Keratinocyte (primary cell): ENCODE data around the gene TET1. TPM values are rescaled to one million over a fixed set of nuclear protein-coding genes. Genes with fewer than 3 reads are reported as not detected.
"Not testable (repeated sequence)": the region's sequence is repeated elsewhere in the genome, so short reads cannot be mapped to it uniquely, and the experiment has no call there.

ENCODE experiments used
- DNase-seq: peaks from one replicate; pipeline ENCODE4 v3.0.0-alpha.2; 2011; ENCODE audit warnings: low read depth, missing footprints, low spot score
- FAIRE-seq: peaks from 2 replicates; lab custom pipeline; 2011; peaks lifted over from hg19 to GRCh38; lab: Jason Lieb, UNC
- H2AFZ ChIP-seq: 2 replicates; pipeline ENCODE4 v1.6.0; 2012; ENCODE audit warnings: low read length, control low read depth, inconsistent platforms; ENCODE audit not compliant: control insufficient read depth
- H3K27ac ChIP-seq: 2 replicates; pipeline ENCODE4 v1.5.1; 2011; ENCODE audit warnings: low read length; ENCODE audit not compliant: control insufficient read depth, insufficient read depth
- H3K27me3 ChIP-seq: 3 replicates; pipeline ENCODE4 v1.6.0; 2011; ENCODE audit warnings: low read length; ENCODE audit not compliant: control insufficient read depth, insufficient read depth; ENCODE audit errors: extremely low read depth
- H3K36me3 ChIP-seq, 2 experiments: 2 replicates in 1 of 2; 3 replicates in 1 of 2; pipeline ENCODE4 v1.5.1; 2011; ENCODE audit warnings: low read length in 2 of 2, mild to moderate bottlenecking in 1 of 2; ENCODE audit not compliant: control insufficient read depth in 2 of 2, insufficient read depth in 2 of 2; ENCODE audit errors: extremely low read depth in 1 of 2
- H3K4me1 ChIP-seq: 3 replicates; pipeline ENCODE4 v1.5.1; 2011; ENCODE audit warnings: low read length; ENCODE audit not compliant: control insufficient read depth, insufficient read depth; ENCODE audit errors: extremely low read depth
- H3K4me2 ChIP-seq: 3 replicates; pipeline ENCODE4 v1.6.0; 2011; ENCODE audit warnings: low read depth, low read length; ENCODE audit not compliant: control insufficient read depth, insufficient read depth; ENCODE audit errors: extremely low read depth
- H3K4me3 ChIP-seq, 3 experiments: fragments of 200-600 bp in 1 of 3; sonication (generic) in 1 of 3; 2 replicates in 2 of 3; 3 replicates in 1 of 3; pipeline ENCODE4 v1.5.1; 2011 to 2016; ENCODE audit warnings: low read length in 3 of 3, mild to moderate bottlenecking in 3 of 3, control low read depth in 2 of 3, inconsistent platforms in 1 of 3, low read depth in 1 of 3, mixed read lengths in 1 of 3, mixed run types in 1 of 3, moderate library complexity in 1 of 3; ENCODE audit not compliant: control insufficient read depth in 2 of 3, insufficient read depth in 2 of 3; ENCODE audit errors: extremely low read depth in 1 of 3
- H3K79me2 ChIP-seq: 2 replicates; pipeline ENCODE4 v1.6.0; 2012; ENCODE audit warnings: low read length; ENCODE audit not compliant: control insufficient read depth, insufficient read depth
- H3K9ac ChIP-seq: 3 replicates; pipeline ENCODE4 v1.6.0; 2011; ENCODE audit warnings: low read length; ENCODE audit not compliant: control insufficient read depth, insufficient read depth; ENCODE audit errors: extremely low read depth
- H3K9me1 ChIP-seq: 3 replicates; pipeline ENCODE4 v1.6.0; 2011; ENCODE audit warnings: low read length; ENCODE audit not compliant: control insufficient read depth, insufficient read depth; ENCODE audit errors: extremely low read depth
- H3K9me3 ChIP-seq: 2 replicates; pipeline ENCODE4 v1.5.1; 2012; ENCODE audit warnings: low read depth, low read length; ENCODE audit not compliant: control insufficient read depth
- H4K20me1 ChIP-seq: 3 replicates; pipeline ENCODE4 v1.6.0; 2011; ENCODE audit warnings: low read length; ENCODE audit not compliant: control insufficient read depth, insufficient read depth; ENCODE audit errors: extremely low read depth
- CTCF ChIP-seq, 3 experiments: IDR thresholded peaks in 1 of 3; conservative IDR thresholded peaks in 1 of 3; optimal IDR thresholded peaks in 1 of 3; 2 replicates in 2 of 3; 3 replicates in 1 of 3; pipeline versions ENCODE3 to v1.5.1; 2011; ENCODE audit warnings: low read length in 3 of 3, mild to moderate bottlenecking in 3 of 3, moderate library complexity in 2 of 3, control low read depth in 1 of 3, inconsistent platforms in 1 of 3; ENCODE audit not compliant: insufficient read depth in 2 of 3; ENCODE audit errors: extremely low read depth in 1 of 3
- EZH2 ChIP-seq: IDR thresholded peaks from one replicate; pipeline ENCODE4 v1.6.1; 2012; ENCODE audit warnings: inconsistent platforms, mild to moderate bottlenecking, low read length, moderate library complexity
- dilution Hi-C: fragments of 300-500 bp; cut with MboI; formaldehyde crosslinking; loops from one replicate; pipeline ENCODE4 v1.7.0; 2020; ENCODE audit warnings: low sequenced_read_pairs; ENCODE audit not compliant: extremely low pct_ligation_motif_present
- polyA plus RNA-seq, 5 experiments: library from polyadenylated mRNA; depleted of rRNA in 3 of 5; stranded (reverse) in 3 of 5; stranded (forward) in 1 of 5; unstranded in 1 of 5; fragments of >200 nt; gene quantifications; 1 replicate in 1 of 5; 2 replicates in 3 of 5; 3 replicates in 1 of 5; pipeline versions ENCODE4 v1.2.1 to v1.2.3, GENCODE V29; 2011 to 2012; ENCODE audit warnings: missing spikeins in 2 of 5, low read depth in 1 of 5, low replicate concordance in 1 of 5

TET1 gene
- polyA plus RNA-seq, 1 donor (not counting 4 experiments of a cell fraction or from before 2014, with no cell fraction given), result 0.08 TPM

GRCh38 chr10:68606918-68607317 lies 46.8 kb downstream of the TET1 start:
- H4K20me1 ChIP-seq, result no peaks in the 10 kb centered on the region
- no peaks in the 10 kb centered on the region for H3K4me1 ChIP-seq
- H3K9ac ChIP-seq, result no peak overlapping the region
- no peak overlapping the region for H2AFZ ChIP-seq
- no peak overlapping the region for H3K4me3 ChIP-seq
- H3K4me2 ChIP-seq, result no peak overlapping the region
- FAIRE-seq (no peak), DNase-seq (no peak)
- no peak for TF ChIP-seq CTCF (optimal IDR thresholded peaks at IDR 0.05 in 1 of 3, IDR thresholded peaks at IDR 0.05 in 1 of 3, conservative IDR thresholded peaks at IDR 0.05 in 1 of 3; ENCODE audit: extremely low read depth in 1 of 3, insufficient read depth in 2 of 3, low read length in 3 of 3)
- no peak for TF ChIP-seq EZH2
- H3K79me2 ChIP-seq, result no peaks in the 10 kb centered on the region
- H3K9me1 ChIP-seq, result no peaks in the 10 kb centered on the region
- H3K36me3 ChIP-seq, result no peaks in the 10 kb centered on the region
- no peak overlapping the region for H3K27ac ChIP-seq
- no peaks in the 10 kb centered on the region for H3K9me3 ChIP-seq
- dilution Hi-C loops, result no loop called here
- no peaks in the 10 kb centered on the region for H3K27me3 ChIP-seq

- H2AFZ ChIP-seq, H3K4me2 ChIP-seq, H3K79me2 ChIP-seq, H3K36me3 ChIP-seq, dilution Hi-C loops, DNase-seq, H3K27ac ChIP-seq, FAIRE-seq, H3K9me1 ChIP-seq, H3K27me3 ChIP-seq, H3K4me3 ChIP-seq, H3K9me3 ChIP-seq, H4K20me1 ChIP-seq, H3K4me1 ChIP-seq, H3K9ac ChIP-seq: not testable (repeated sequence)
These were observed 49.9 kb downstream of the TET1 start for GRCh38 chr10:68610023-68610422.

- no peaks in the 10 kb centered on the region for H4K20me1 ChIP-seq
- H2AFZ ChIP-seq, result no peak overlapping the region
- no peak overlapping the region for H3K4me3 ChIP-seq
- no peak for DNase-seq
- TF ChIP-seq CTCF (optimal IDR thresholded peaks at IDR 0.05 in 1 of 3, IDR thresholded peaks at IDR 0.05 in 1 of 3, conservative IDR thresholded peaks at IDR 0.05 in 1 of 3; ENCODE audit: extremely low read depth in 1 of 3, insufficient read depth in 2 of 3, low read length in 3 of 3) (no peak), EZH2 (no peak)
- no peaks in the 10 kb centered on the region for H3K36me3 ChIP-seq
- no peak overlapping the region for H3K9ac ChIP-seq
- H3K27me3 ChIP-seq, result no peaks in the 10 kb centered on the region
- dilution Hi-C loops, result no loop called here
- no peaks in the 10 kb centered on the region for H3K79me2 ChIP-seq
- no peaks in the 10 kb centered on the region for H3K4me1 ChIP-seq
- no peak for FAIRE-seq
- no peak overlapping the region for H3K4me2 ChIP-seq
- H3K9me3 ChIP-seq, result no peaks in the 10 kb centered on the region
- no peaks in the 10 kb centered on the region for H3K9me1 ChIP-seq
- no peak overlapping the region for H3K27ac ChIP-seq
These were observed 51.1 kb downstream of the TET1 start for GRCh38 chr10:68611227-68611626.

- H3K4me3 ChIP-seq, H3K79me2 ChIP-seq, H3K27me3 ChIP-seq, H3K4me1 ChIP-seq, H3K9me1 ChIP-seq, H3K27ac ChIP-seq, H4K20me1 ChIP-seq, H3K4me2 ChIP-seq, H2AFZ ChIP-seq, DNase-seq, dilution Hi-C loops, H3K9ac ChIP-seq, H3K36me3 ChIP-seq, FAIRE-seq, H3K9me3 ChIP-seq: not testable (repeated sequence)
These were observed 53.8 kb downstream of the TET1 start for GRCh38 chr10:68613974-68614373.
